Measurements from ENCODE around the gene ODAD2.

GRCh38 chr10:27838901-27839300, 160.0 kb downstream of the ODAD2 start:
- TF ChIP-seq POLR2AphosphoS5 (IDR thresholded peaks at IDR 0.05; ENCODE audit: low read depth, low read length) (no peak), POLR2A (IDR thresholded peaks at IDR 0.05; ENCODE audit: low read depth, low read length) (no peak), SPI1 (IDR thresholded peaks at IDR 0.05; ENCODE audit: low read depth, low read length) (no peak)
